GM21367 (cell line): Measurements from ENCODE around the gene FAM234B.

Source experiments
- ATAC-seq: cut with Tn5 transposase; IDR thresholded peaks from one replicate; pipeline ENCODE4 v1.9.1; 2021; ENCODE audit not compliant: unreplicated experiment

FAM234B gene

GRCh38 chr12:13114251-13115052 lies 70.3 kb downstream of the FAM234B start:
- no peak for ATAC-seq

- no peak for ATAC-seq
Observed at GRCh38 chr12:13116259-13116658, 72.1 kb downstream of the FAM234B start.

- ATAC-seq, result no peak
Observed at GRCh38 chr12:13117029-13117428, 72.8 kb downstream of the FAM234B start.

GRCh38 chr12:13119826-13120225 lies 75.6 kb downstream of the FAM234B start:
- no peak for ATAC-seq

DNA sequence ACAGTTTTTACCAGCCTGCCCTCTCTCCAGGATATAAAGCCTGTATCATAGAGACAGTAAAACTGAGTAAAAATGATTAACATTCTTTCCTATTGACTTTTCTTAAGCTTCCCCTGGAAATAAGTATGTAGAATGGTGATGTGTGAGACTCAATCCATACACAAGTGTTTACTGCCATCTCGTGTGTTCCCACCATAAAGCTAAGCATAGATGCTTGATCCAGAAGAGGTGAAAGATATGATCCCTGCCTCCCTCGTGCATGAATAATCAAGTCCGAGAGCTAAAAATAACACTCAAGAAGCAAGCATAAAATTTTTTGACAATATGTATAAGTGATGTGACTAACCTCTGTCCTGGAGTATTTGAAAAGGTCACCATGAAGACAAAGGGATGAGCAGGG lies 76.2 kb downstream of the FAM234B start:
- no peak for ATAC-seq

- no peak for ATAC-seq
Observed at GRCh38 chr12:13121568-13121967, 77.4 kb downstream of the FAM234B start.

DNA sequence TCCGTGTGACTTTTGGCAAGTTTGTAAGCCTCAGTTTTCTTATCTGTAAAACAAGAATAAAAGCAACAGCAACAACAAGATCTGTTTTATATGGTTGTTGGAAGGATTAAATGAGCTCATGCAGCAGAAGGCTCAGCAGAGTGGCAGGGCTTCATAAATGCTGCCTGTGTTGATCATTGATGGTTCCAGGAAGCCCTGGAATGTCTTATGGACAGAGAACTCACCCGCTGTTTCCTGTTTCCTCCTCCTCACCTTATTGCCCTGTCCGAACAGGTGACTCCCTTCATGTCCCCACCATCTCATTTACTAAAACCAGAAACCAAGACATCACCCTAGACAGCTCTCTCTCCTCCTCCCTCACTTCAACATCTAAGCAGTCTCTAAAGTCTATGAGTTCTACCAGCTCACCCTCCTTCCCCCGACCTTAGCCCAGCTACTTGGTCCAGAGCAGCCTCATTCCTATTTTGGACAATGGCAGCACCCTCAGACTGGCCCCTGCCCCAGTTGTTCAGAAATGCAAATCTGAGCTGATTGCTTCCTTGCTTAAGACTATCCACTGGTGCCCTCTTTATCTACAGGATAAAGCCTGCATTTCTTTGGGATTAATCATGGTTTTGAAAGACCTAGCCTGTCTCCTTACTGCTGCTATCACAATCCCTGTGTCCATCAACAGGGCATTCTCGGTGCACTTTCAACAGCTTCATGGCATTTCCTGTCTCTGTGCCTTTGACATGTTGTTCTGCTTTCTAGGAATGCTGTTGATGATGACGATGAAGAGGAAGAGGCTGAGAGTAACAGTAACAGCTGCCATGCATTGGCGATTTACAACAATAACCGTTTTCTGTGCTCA lies 80.7 kb downstream of the FAM234B start:
- no peak for ATAC-seq

- no peak for ATAC-seq
Observed at GRCh38 chr12:13125996-13126395, 81.8 kb downstream of the FAM234B start.

DNA sequence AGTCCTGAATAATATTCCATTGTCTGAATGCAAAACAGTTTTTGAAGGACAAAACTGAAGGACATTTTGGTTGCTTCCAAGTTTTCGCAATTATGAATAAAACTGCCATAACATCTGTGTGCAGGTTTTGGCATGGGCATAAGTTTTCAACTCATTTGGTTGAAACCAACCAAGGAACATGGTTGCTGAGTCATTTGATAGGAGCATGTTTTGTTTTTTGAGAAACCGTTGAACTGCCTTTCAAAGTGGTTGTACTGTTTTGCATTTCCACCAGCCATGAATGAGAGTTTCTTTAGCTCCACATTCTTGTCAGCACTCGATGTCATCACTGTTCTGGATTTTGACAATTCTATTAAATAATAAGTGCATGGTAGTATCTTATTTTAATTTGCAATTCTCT lies 82.3 kb downstream of the FAM234B start:
- no peak for ATAC-seq

- no peak for ATAC-seq
Observed at GRCh38 chr12:13127444-13127843, 83.3 kb downstream of the FAM234B start.

GRCh38 chr12:13128291-13128965 lies 84.2 kb downstream of the FAM234B start:
- ATAC-seq, result no peak

DNA sequence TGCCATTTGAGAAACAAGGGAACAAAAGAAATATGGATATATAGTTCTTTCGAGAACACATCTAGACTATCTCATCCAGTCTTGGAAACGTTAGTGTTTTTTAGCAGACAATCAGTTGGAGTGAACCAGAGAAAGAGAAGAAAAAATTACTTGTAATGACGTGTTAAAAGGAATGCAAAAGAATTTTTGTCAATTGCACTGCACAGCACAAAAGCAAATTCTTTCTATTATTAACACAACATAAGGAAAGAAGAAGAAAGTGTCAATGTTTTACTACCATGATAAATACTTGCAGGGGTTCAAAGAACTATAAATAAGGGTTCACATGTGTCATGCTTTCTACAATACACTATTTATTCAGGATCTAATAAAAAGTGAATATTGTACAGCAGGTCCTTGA lies 86.8 kb downstream of the FAM234B start:
- ATAC-seq, result no peak
